OCI-LY3 (cell line): ENCODE results near the gene CHRM5.
"Not testable (repeated sequence)": the region's sequence is repeated elsewhere in the genome, so short reads cannot be mapped to it uniquely, and the experiment has no call there.

ENCODE experiments used
- H2AFZ ChIP-seq: fragments of 200-600, 300-600 bp; shearing (Covaris generic); 2 replicates; pipeline ENCODE4 v1.6.0; 2014; ENCODE audit warnings: antibody characterized with exemption, low read depth, low read length
- H3K27ac ChIP-seq: fragments of 200-600, 300-600 bp; sonication (generic); 2 replicates; pipeline ENCODE4 v1.5.1; 2014; ENCODE audit warnings: mild to moderate bottlenecking, low read length, moderate library complexity, mixed read lengths
- H3K27me3 ChIP-seq: fragments of 200-600, 300-600 bp; sonication (generic); 2 replicates; pipeline ENCODE4 v1.6.1; 2014; ENCODE audit warnings: low read depth, low read length, mixed read lengths
- H3K36me3 ChIP-seq: fragments of 200-600, 300-600 bp; sonication (generic); replicated peaks from 2 replicates; pipeline ENCODE3; 2014; ENCODE audit warnings: low read depth, low read length, mixed read lengths
- H3K4me1 ChIP-seq: fragments of 300-600, 200-600 bp; sonication (generic); 2 replicates; pipeline ENCODE4 v1.6.1; 2014; ENCODE audit warnings: low read length, mixed read lengths
- H3K4me2 ChIP-seq: fragments of 200-600, 300-600 bp; sonication (generic); 2 replicates; pipeline ENCODE4 v1.6.1; 2014; ENCODE audit warnings: low read length, mixed read lengths
- H3K4me3 ChIP-seq: fragments of 300-600, 200-600 bp; sonication (generic); 2 replicates; pipeline ENCODE4 v1.5.1; 2014; ENCODE audit warnings: antibody characterized with exemption, mild to moderate bottlenecking, low read length, moderate library complexity
- H3K79me2 ChIP-seq: fragments of 300-600, 200-600 bp; shearing (Covaris generic); 2 replicates; pipeline ENCODE4 v1.6.1; 2014; ENCODE audit warnings: mild to moderate bottlenecking, low read length, mixed read lengths
- H3K9ac ChIP-seq: fragments of 300-600, 200-600 bp; shearing (Covaris generic); 2 replicates; pipeline ENCODE4 v1.6.0; 2014; ENCODE audit warnings: mild to moderate bottlenecking, low read length, moderate library complexity
- H3K9me3 ChIP-seq: fragments of 200-600, 300-600 bp; shearing (Covaris generic); 2 replicates; pipeline ENCODE4 v1.6.1; 2014; ENCODE audit warnings: low read length, mixed read lengths; ENCODE audit not compliant: insufficient read depth
- H4K20me1 ChIP-seq: fragments of 200-600, 300-600 bp; sonication (generic); 2 replicates; pipeline ENCODE4 v1.6.1; 2016; ENCODE audit warnings: low read length, mixed read lengths; ENCODE audit not compliant: insufficient read depth
- EZH2phosphoT487 ChIP-seq: fragments of 200-600 bp; shearing (Covaris generic); IDR thresholded peaks from 2 replicates; pipeline ENCODE4 v1.6.1; 2018; ENCODE audit warnings: antibody characterized with exemption, mixed run types, low read depth
- TF ChIP-seq, protein P1 (sequence below): fragments of 200-600, 300-600 bp; sonication (generic); IDR thresholded peaks from 2 replicates; pipeline ENCODE4 v1.5.1; 2014; ENCODE audit warnings: antibody characterized with exemption, low read length, low read depth

Gene CHRM5

DNA sequence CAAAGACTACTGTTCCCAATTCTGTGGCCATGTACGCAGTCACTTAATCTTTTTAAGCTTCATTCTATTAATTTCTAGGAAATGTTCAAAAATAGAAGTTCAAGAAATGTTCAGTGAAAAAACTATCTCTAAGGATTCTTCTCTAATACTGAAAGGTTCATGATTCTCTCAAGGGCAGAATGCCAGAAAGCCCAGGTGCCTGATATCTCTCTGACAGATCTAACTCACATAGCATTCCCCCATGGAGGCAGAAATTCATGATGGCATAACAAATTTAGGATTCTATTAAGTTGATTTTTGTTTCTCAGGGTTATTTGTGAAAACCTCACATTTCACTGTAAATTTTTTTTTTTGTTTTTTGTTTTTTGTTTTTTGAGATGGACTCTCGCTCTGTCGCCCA, 17.5 kb downstream of the CHRM5 start:
- Histone ChIP-seq H3K36me3 (no peaks in the 10 kb centered on the region), H3K27me3 (no peaks in the 10 kb centered on the region), H2AFZ (no peak overlapping the region), H3K27ac (no peak overlapping the region), H3K9me3 (no peaks in the 10 kb centered on the region), H3K4me3 (no peak overlapping the region), H3K4me1 (no peaks in the 10 kb centered on the region), H4K20me1 (no peaks in the 10 kb centered on the region), H3K79me2 (no peaks in the 10 kb centered on the region), H3K9ac (no peak overlapping the region), H3K4me2 (no peak overlapping the region)
- TF ChIP-seq, protein P1, sequence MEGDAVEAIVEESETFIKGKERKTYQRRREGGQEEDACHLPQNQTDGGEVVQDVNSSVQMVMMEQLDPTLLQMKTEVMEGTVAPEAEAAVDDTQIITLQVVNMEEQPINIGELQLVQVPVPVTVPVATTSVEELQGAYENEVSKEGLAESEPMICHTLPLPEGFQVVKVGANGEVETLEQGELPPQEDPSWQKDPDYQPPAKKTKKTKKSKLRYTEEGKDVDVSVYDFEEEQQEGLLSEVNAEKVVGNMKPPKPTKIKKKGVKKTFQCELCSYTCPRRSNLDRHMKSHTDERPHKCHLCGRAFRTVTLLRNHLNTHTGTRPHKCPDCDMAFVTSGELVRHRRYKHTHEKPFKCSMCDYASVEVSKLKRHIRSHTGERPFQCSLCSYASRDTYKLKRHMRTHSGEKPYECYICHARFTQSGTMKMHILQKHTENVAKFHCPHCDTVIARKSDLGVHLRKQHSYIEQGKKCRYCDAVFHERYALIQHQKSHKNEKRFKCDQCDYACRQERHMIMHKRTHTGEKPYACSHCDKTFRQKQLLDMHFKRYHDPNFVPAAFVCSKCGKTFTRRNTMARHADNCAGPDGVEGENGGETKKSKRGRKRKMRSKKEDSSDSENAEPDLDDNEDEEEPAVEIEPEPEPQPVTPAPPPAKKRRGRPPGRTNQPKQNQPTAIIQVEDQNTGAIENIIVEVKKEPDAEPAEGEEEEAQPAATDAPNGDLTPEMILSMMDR, result no peak
- no peak for TF ChIP-seq EZH2phosphoT487

- H2AFZ ChIP-seq, result no peak overlapping the region
- H3K36me3 ChIP-seq, result no peaks in the 10 kb centered on the region
- no peak overlapping the region for H3K4me3 ChIP-seq
- H3K27me3 ChIP-seq, result no peaks in the 10 kb centered on the region
- H4K20me1 ChIP-seq, result no peaks in the 10 kb centered on the region
- no peak overlapping the region for H3K27ac ChIP-seq
- no peaks in the 10 kb centered on the region for H3K79me2 ChIP-seq
- H3K9me3 ChIP-seq, result no peaks in the 10 kb centered on the region
- H3K9ac ChIP-seq, result no peak overlapping the region
- H3K4me2 ChIP-seq, result no peak overlapping the region
- TF ChIP-seq, protein P1, result no peak
- TF ChIP-seq EZH2phosphoT487, result no peak
- no peaks in the 10 kb centered on the region for H3K4me1 ChIP-seq
Observed at GRCh38 chr15:33987444-33987843, 19.1 kb downstream of the CHRM5 start.

DNA sequence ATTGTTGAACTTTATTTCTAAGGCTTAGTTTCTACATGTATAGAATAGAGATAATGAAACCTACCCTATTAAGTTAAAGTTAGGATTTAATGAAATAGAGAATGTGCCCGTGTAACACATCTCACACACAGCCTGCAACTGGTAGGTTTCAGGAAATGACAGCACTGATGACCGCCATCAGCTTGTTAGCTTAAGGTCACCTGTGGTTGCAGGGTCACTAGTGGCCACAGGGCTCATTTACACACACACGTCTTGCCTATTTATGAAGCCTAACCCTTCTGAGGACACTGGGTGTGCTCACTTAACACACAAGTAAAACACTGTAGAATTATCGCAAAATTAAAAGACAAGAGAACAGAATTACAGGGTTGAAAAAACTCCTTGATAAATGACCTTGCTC, 20.1 kb downstream of the CHRM5 start:
- Histone ChIP-seq H3K9me3 (no peaks in the 10 kb centered on the region), H4K20me1 (no peaks in the 10 kb centered on the region), H3K27ac (no peak overlapping the region), H2AFZ (no peak overlapping the region), H3K79me2 (no peaks in the 10 kb centered on the region), H3K36me3 (no peaks in the 10 kb centered on the region), H3K4me2 (no peak overlapping the region), H3K9ac (no peak overlapping the region), H3K27me3 (no peaks in the 10 kb centered on the region), H3K4me1 (no peaks in the 10 kb centered on the region), H3K4me3 (no peak overlapping the region)
- TF ChIP-seq, protein P1, result no peak
- TF ChIP-seq EZH2phosphoT487, result no peak

DNA sequence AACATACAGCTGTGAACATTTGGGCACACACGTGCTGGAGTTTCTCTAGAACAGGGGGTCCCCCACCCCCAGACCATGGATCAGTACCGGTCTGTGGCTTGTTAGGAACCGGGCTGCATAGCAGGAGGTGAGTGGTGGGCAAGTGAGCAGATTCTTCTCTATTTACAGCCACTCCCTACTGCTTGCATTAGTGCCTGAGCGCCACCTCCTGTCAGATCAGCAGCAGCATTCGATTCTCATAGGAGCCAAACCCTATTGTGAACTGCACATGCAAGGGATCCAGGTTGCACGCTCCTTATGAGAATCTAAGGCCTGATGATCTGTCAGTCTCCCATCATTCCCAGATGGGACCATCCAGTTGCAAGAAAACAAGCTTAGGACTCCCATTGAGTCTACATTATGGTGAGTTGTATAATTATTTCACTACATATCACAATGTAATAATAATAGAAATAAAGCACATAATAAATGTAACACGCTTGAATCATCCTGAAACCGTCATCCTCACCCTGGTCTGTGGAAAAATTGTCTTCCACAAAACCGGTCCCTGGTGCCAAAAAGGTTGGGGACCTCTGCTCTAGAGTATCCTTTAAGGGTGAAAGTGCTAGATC, 25.8 kb downstream of the CHRM5 start:
- no peak overlapping the region for H3K27ac ChIP-seq
- H3K9me3 ChIP-seq, result no peaks in the 10 kb centered on the region
- no peaks in the 10 kb centered on the region for H3K36me3 ChIP-seq
- H3K27me3 ChIP-seq, result no peaks in the 10 kb centered on the region
- H2AFZ ChIP-seq, result 0 out of 2 replicates have a peak overlapping the region, but pooled peaks have one; percentile 34
- H3K4me1 ChIP-seq, result no peaks in the 10 kb centered on the region
- H3K4me3 ChIP-seq, result no peak overlapping the region
- no peak overlapping the region for H3K9ac ChIP-seq
- no peaks in the 10 kb centered on the region for H4K20me1 ChIP-seq
- H3K79me2 ChIP-seq, result no peaks in the 10 kb centered on the region
- no peak for TF ChIP-seq EZH2phosphoT487
- TF ChIP-seq, protein P1, result peak; percentile 62
- H3K4me2 ChIP-seq, result no peak overlapping the region

GRCh38 chr15:33995666-33996065, 27.4 kb downstream of the CHRM5 start:
- H2AFZ ChIP-seq, H3K9me3 ChIP-seq, H3K79me2 ChIP-seq: not testable (repeated sequence)

More at GRCh38 chr15:33995666-33996065, 27.4 kb downstream of the CHRM5 start:
- H3K27ac ChIP-seq, H3K9ac ChIP-seq, H4K20me1 ChIP-seq, H3K27me3 ChIP-seq, H3K4me3 ChIP-seq, H3K4me1 ChIP-seq, H3K4me2 ChIP-seq, H3K36me3 ChIP-seq: not testable (repeated sequence)
